Panc1 (cell line): ENCODE results near the gene GMDS. TPM values are rescaled to one million over a fixed set of nuclear protein-coding genes. Genes with fewer than 3 reads are reported as not detected.

Source experiments
- ATAC-seq: fragments of 200-7000 bp; cut with Tn5 transposase; 2 replicates; pipeline ENCODE4 v1.9.1; 2020; ENCODE audit warnings: mild to moderate bottlenecking, moderate library complexity
- BruUV-seq: library from RNA; stranded (reverse); fragments of 400-500 nt; replicated peaks from 2 replicates; lab custom pipeline; 2021; lab: Mats Ljungman, UMichigan
- CTCF ChIA-PET: fragments of 300-600 bp; sonication (Branson Sonifier 250); formaldehyde crosslinking; loops from one replicate; lab custom pipeline; 2022; ENCODE audit warnings: antibody characterized with exemption; lab: Charles Lee
- POLR2A ChIA-PET: fragments of 300-600 bp; sonication (Branson Sonifier 250); formaldehyde crosslinking; loops from one replicate; lab custom pipeline; 2022; ENCODE audit warnings: antibody characterized with exemption; lab: Charles Lee
- DNase-seq: peaks from one replicate; pipeline ENCODE4 v3.0.0-alpha.2; 2010; ENCODE audit warnings: low read depth, low spot score
- H3K27ac ChIP-seq: 2 replicates; pipeline ENCODE4 v1.5.1; 2011; ENCODE audit warnings: mild to moderate bottlenecking, low read length, inconsistent platforms
- H3K27me3 ChIP-seq: fragments of 200-500 bp; sonication (Bioruptor generic); 2 replicates; pipeline ENCODE4 v1.6.0; 2014; ENCODE audit warnings: low read length, inconsistent platforms; ENCODE audit not compliant: control insufficient read depth, insufficient read depth
- H3K36me3 ChIP-seq: fragments of 200-500 bp; sonication (Bioruptor generic); 2 replicates; pipeline ENCODE4 v1.5.1; 2014; ENCODE audit warnings: inconsistent platforms, mild to moderate bottlenecking, low read length, moderate library complexity; ENCODE audit not compliant: control insufficient read depth, insufficient read depth
- H3K4me1 ChIP-seq: 2 replicates; pipeline ENCODE4 v1.5.1; 2011; ENCODE audit warnings: inconsistent platforms, mild to moderate bottlenecking, low read length, moderate library complexity; ENCODE audit not compliant: control insufficient read depth, insufficient read depth
- H3K4me3 ChIP-seq, 2 experiments: 2 replicates each; pipeline ENCODE4 v1.5.1; 2011 to 2012; ENCODE audit warnings: low read depth in 2 of 2, low read length in 2 of 2, mild to moderate bottlenecking in 2 of 2, inconsistent platforms in 1 of 2, moderate library complexity in 1 of 2
- H3K9me3 ChIP-seq: fragments of 200-500 bp; sonication (Bioruptor generic); 2 replicates; pipeline ENCODE4 v1.5.1; 2014; ENCODE audit warnings: low read depth, mild to moderate bottlenecking, inconsistent platforms, low read length, moderate library complexity; ENCODE audit not compliant: control insufficient read depth, insufficient read depth
- POLR2AphosphoS5 ChIP-seq: IDR thresholded peaks from 2 replicates; pipeline ENCODE4 v1.6.1; 2012; ENCODE audit warnings: mild to moderate bottlenecking, low read depth, low read length, moderate library complexity
- SIN3A ChIP-seq: IDR thresholded peaks from 2 replicates; pipeline ENCODE4 v1.6.1; 2012; ENCODE audit warnings: low read depth, mild to moderate bottlenecking, low read length, moderate library complexity, borderline replicate concordance; ENCODE audit not compliant: insufficient read depth
- TCF7L2 ChIP-seq: IDR thresholded peaks from 2 replicates; pipeline ENCODE4 v1.6.1; 2011; ENCODE audit warnings: mild to moderate bottlenecking, low read depth, low read length, inconsistent platforms
- in situ Hi-C: cut with HindIII; loops from 2 replicates; pipeline ENCODE4 v1.10.0; 2016; ENCODE audit warnings: low sequenced_read_pairs, low pct_unique_long_range_greater_than_20kb
- intact Hi-C: fragments of 100-400 bp; cut with micrococcal nuclease; formaldehyde crosslinking; loops from one replicate; pipeline ENCODE4 v1.10.0; 2022; ENCODE audit not compliant: unreplicated experiment
- total RNA-seq: library from RNA; stranded (reverse); gene quantifications from one replicate; pipeline ENCODE4 v1.2.1, GENCODE V29; 2021; ENCODE audit not compliant: unreplicated experiment
- TF ChIP-seq, protein P1 (sequence below): fragments of 450-650 bp; IDR thresholded peaks from 2 replicates; pipeline ENCODE4 v1.5.1; 2017; ENCODE audit warnings: mild to moderate bottlenecking
- TF ChIP-seq, protein P2 (sequence below), 2 experiments: IDR thresholded peaks; 2 replicates each; pipeline ENCODE4 v1.6.1; 2011 to 2012; ENCODE audit warnings: low read depth in 2 of 2, control low read depth in 1 of 2, low read length in 1 of 2, mild to moderate bottlenecking in 1 of 2, moderate library complexity in 1 of 2; ENCODE audit not compliant: insufficient read depth in 1 of 2

Gene GMDS
- total RNA-seq, 1 experiment from 2014 or later: 9.8 TPM

DNA sequence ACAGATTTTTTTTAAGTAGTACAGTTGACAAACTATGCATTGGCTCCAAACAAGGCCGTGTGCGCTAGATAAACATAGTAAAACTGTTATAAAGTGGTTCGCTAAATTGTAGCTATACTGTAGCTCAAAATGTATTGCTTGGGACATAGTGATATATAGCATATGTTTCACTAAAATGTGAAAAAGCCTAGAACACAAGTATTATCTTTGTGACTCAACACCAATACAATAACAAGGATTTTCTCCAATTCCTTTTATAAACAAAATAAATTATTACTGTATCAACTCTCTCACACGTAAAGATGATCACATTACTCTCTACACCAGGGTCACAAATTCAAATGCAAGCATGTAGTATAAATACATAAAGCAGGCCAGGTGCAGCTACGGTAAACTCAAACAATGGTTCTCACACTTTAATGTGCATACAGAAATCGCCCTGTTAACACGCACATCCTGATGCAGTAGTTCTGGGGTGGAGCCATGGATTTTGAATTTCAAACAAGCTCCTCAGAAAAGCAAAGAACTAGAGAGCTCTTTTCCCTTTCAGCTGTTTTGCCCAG lies 214.6 kb downstream of the GMDS start:
- BruUV-seq: no TSS peak
- ATAC-seq (no peak), DNase-seq (no peak)
- TF ChIP-seq SIN3A: no peak
- TF ChIP-seq, protein P1, sequence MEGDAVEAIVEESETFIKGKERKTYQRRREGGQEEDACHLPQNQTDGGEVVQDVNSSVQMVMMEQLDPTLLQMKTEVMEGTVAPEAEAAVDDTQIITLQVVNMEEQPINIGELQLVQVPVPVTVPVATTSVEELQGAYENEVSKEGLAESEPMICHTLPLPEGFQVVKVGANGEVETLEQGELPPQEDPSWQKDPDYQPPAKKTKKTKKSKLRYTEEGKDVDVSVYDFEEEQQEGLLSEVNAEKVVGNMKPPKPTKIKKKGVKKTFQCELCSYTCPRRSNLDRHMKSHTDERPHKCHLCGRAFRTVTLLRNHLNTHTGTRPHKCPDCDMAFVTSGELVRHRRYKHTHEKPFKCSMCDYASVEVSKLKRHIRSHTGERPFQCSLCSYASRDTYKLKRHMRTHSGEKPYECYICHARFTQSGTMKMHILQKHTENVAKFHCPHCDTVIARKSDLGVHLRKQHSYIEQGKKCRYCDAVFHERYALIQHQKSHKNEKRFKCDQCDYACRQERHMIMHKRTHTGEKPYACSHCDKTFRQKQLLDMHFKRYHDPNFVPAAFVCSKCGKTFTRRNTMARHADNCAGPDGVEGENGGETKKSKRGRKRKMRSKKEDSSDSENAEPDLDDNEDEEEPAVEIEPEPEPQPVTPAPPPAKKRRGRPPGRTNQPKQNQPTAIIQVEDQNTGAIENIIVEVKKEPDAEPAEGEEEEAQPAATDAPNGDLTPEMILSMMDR: no peak
- TF ChIP-seq, protein P2, sequence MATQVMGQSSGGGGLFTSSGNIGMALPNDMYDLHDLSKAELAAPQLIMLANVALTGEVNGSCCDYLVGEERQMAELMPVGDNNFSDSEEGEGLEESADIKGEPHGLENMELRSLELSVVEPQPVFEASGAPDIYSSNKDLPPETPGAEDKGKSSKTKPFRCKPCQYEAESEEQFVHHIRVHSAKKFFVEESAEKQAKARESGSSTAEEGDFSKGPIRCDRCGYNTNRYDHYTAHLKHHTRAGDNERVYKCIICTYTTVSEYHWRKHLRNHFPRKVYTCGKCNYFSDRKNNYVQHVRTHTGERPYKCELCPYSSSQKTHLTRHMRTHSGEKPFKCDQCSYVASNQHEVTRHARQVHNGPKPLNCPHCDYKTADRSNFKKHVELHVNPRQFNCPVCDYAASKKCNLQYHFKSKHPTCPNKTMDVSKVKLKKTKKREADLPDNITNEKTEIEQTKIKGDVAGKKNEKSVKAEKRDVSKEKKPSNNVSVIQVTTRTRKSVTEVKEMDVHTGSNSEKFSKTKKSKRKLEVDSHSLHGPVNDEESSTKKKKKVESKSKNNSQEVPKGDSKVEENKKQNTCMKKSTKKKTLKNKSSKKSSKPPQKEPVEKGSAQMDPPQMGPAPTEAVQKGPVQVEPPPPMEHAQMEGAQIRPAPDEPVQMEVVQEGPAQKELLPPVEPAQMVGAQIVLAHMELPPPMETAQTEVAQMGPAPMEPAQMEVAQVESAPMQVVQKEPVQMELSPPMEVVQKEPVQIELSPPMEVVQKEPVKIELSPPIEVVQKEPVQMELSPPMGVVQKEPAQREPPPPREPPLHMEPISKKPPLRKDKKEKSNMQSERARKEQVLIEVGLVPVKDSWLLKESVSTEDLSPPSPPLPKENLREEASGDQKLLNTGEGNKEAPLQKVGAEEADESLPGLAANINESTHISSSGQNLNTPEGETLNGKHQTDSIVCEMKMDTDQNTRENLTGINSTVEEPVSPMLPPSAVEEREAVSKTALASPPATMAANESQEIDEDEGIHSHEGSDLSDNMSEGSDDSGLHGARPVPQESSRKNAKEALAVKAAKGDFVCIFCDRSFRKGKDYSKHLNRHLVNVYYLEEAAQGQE (IDR thresholded peaks at IDR 0.05; ENCODE audit: insufficient read depth in 1 of 2, low read depth in 2 of 2, low read length in 1 of 2): no peak
- TF ChIP-seq POLR2AphosphoS5: no peak
- TF ChIP-seq TCF7L2: no peak
- no peaks in the 10 kb centered on the region for H3K27me3 ChIP-seq
- H3K27ac ChIP-seq: no peak overlapping the region
- H3K9me3 ChIP-seq: no peaks in the 10 kb centered on the region
- H3K36me3 ChIP-seq: no peaks in the 10 kb centered on the region
- ChIA-PET CTCF (no interaction called here), POLR2A (no interaction called here)
- H3K4me1 ChIP-seq: no peaks in the 10 kb centered on the region; the same call in 1 of the 2 replicates
- no peak overlapping the region for H3K4me3 ChIP-seq
- in situ Hi-C loops (no loop called here), intact Hi-C loops (no loop called here)

DNA sequence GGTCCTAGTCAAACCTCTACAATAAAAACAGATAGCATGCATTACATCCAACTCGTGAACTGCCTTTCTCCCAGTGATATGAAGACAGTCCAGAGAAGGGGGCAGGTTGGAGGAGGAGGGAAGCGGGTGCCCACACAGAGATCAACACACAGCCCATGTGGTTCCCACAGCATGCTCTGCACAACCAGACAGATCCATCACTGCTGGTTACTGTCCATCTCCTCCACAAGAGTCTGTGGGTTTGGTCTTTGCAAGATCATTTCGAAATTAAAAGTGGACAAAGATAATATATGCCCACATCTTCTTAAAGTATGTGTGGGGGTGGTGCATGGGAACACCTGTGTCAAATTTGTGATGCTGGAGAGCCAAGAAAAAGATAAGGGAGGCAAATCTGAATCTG lies 215.5 kb downstream of the GMDS start:
- no peak for DNase-seq

More for the DNA sequence above, 215.5 kb downstream of the GMDS start:
- ATAC-seq: no peak
- intact Hi-C loops (no loop called here), in situ Hi-C loops (no loop called here)
- no TSS peak for BruUV-seq
- CTCF ChIA-PET: no interaction called here
- H3K36me3 ChIP-seq: no peaks in the 10 kb centered on the region
- no peak overlapping the region for H3K4me3 ChIP-seq
- H3K9me3 ChIP-seq: no peaks in the 10 kb centered on the region
- H3K4me1 ChIP-seq: no peaks in the 10 kb centered on the region; the same call in 1 of the 2 replicates
- no peak overlapping the region for H3K27ac ChIP-seq
- POLR2A ChIA-PET: no interaction called here
- H3K27me3 ChIP-seq: no peaks in the 10 kb centered on the region
- TF ChIP-seq TCF7L2: no peak
- TF ChIP-seq, protein P1: no peak
- TF ChIP-seq SIN3A: no peak
- TF ChIP-seq, protein P2 (IDR thresholded peaks at IDR 0.05; ENCODE audit: insufficient read depth in 1 of 2, low read depth in 2 of 2, low read length in 1 of 2): no peak
- TF ChIP-seq POLR2AphosphoS5: no peak
